HepG2 (cell line): ENCODE data around the gene C10orf143. TPM values are rescaled to one million over a fixed set of nuclear protein-coding genes. Genes with fewer than 3 reads are reported as not detected.

Source experiments
- CAMTA2 ChIP-seq: sonication (generic); formaldehyde crosslinking; IDR thresholded peaks from 2 replicates; pipeline ENCODE4 v1.4.0; 2020; ENCODE audit warnings: mild to moderate bottlenecking, missing genetic modification reagents, borderline replicate concordance
- FOXC1 ChIP-seq: sonication (generic); formaldehyde crosslinking; IDR thresholded peaks from 2 replicates; pipeline ENCODE4 v1.8.0; 2022; ENCODE audit warnings: mild to moderate bottlenecking, missing genetic modification reagents, borderline replicate concordance
- HIVEP1 ChIP-seq: sonication (generic); formaldehyde crosslinking; IDR thresholded peaks from 2 replicates; pipeline ENCODE4 v1.4.0; 2020; ENCODE audit warnings: mild to moderate bottlenecking, missing genetic modification reagents
- NKX3-1 ChIP-seq: sonication (generic); formaldehyde crosslinking; IDR thresholded peaks from 2 replicates; pipeline ENCODE4 v1.5.0; 2020; ENCODE audit warnings: missing genetic modification reagents
- NR1H2 ChIP-seq: sonication (generic); formaldehyde crosslinking; IDR thresholded peaks from 2 replicates; pipeline ENCODE4 v1.8.1; 2022; ENCODE audit warnings: low read depth, missing genetic modification reagents, borderline replicate concordance
- SETDB1 ChIP-seq: sonication (generic); formaldehyde crosslinking; IDR thresholded peaks from 2 replicates; pipeline ENCODE4 v1.5.1; 2020; ENCODE audit warnings: missing genetic modification reagents, mild to moderate bottlenecking, borderline replicate concordance
- ZFP36L1 ChIP-seq: sonication (generic); formaldehyde crosslinking; IDR thresholded peaks from 2 replicates; pipeline ENCODE4 v1.8.0; 2022; ENCODE audit warnings: mild to moderate bottlenecking, missing genetic modification reagents, moderate library complexity
- ZNF563 ChIP-seq: sonication (generic); formaldehyde crosslinking; IDR thresholded peaks from 2 replicates; pipeline ENCODE4 v1.8.0; 2022; ENCODE audit warnings: mild to moderate bottlenecking, moderate library complexity, missing genetic modification reagents
- ZNF713 ChIP-seq: sonication (generic); formaldehyde crosslinking; IDR thresholded peaks from 2 replicates; pipeline ENCODE4 v1.4.0; 2020; ENCODE audit warnings: mild to moderate bottlenecking, missing genetic modification reagents
- polyA plus RNA-seq, 8 experiments: library from polyadenylated mRNA; depleted of rRNA in 3 of 8; stranded (reverse) in 7 of 8; unstranded in 1 of 8; fragments of >200 nt; fragmentation: Illumina TruSeq in 4 of 8; extraction: Trizol in 4 of 8; gene quantifications; 2 replicates each; pipeline versions ENCODE4 v1.2.1 to v1.2.3, GENCODE V29; 2011 to 2016; ENCODE audit warnings: low read depth in 4 of 8, missing spikeins in 1 of 8, mixed read lengths in 1 of 8; ENCODE audit not compliant: insufficient read depth in 1 of 8
- total RNA-seq, 5 experiments: library from RNA; depleted of rRNA; stranded (reverse); fragments of >200 nt; fragmentation: Illumina TruSeq; extraction: Trizol; gene quantifications; 2 replicates each; pipeline ENCODE4 v1.2.3, GENCODE V29; 2016; ENCODE audit warnings: low read depth in 1 of 5
- TF ChIP-seq, protein P1 (sequence below): sonication (generic); formaldehyde crosslinking; IDR thresholded peaks from 2 replicates; pipeline ENCODE4 v1.5.1; 2020; ENCODE audit warnings: missing genetic modification reagents, mild to moderate bottlenecking, borderline replicate concordance
- TF ChIP-seq, protein P2 (sequence below): sonication (generic); formaldehyde crosslinking; IDR thresholded peaks from 2 replicates; pipeline ENCODE4 v1.4.0; 2020; ENCODE audit warnings: mild to moderate bottlenecking, missing genetic modification reagents, borderline replicate concordance
- TF ChIP-seq, protein P3 (sequence below): sonication (generic); formaldehyde crosslinking; IDR thresholded peaks from 2 replicates; pipeline ENCODE4 v1.5.1; 2020; ENCODE audit warnings: missing genetic modification reagents, mild to moderate bottlenecking, borderline replicate concordance

The C10orf143 gene
- total and polyA plus RNA-seq, 2 of the 13 experiments (the other 11 are each of a cell fraction or from before 2014, with no cell fraction given) = 0.21 to 0.91 TPM

DNA sequence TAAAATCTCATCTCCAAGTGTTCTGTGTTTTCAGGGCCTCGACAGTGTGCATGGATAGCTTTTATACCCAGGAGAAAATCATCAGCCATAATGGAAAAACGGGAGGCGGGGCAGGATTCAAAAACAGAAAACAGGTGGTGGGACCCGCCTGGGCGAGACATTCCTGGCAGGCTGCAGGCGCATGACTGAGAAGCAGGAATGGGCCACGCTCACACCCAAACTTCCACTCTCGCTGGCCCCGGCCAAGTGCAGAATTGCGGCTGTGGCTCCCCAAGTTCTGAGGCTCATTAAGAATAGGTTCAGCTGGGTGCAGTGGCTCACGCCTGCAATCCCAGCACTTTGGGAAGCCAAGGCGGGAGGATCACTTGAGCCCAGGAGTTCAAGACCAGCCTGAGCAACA, 60.6 kb downstream of the C10orf143 start (continued):
- TF ChIP-seq, protein P1, sequence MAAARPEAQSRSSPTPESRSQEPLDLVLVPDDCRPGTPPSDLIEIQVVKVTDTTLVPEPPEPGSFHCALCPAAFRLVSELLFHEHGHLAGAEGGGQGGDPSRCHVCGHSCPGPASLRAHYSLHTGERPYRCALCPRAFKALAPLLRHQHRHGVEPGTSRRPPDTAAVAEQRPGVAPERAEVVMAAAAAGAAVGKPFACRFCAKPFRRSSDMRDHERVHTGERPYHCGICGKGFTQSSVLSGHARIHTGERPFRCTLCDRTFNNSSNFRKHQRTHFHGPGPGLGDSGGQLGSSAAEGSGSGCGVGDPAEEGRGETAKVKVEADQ (CRISPR knock-in tag) = no peak
- TF ChIP-seq, protein P2, sequence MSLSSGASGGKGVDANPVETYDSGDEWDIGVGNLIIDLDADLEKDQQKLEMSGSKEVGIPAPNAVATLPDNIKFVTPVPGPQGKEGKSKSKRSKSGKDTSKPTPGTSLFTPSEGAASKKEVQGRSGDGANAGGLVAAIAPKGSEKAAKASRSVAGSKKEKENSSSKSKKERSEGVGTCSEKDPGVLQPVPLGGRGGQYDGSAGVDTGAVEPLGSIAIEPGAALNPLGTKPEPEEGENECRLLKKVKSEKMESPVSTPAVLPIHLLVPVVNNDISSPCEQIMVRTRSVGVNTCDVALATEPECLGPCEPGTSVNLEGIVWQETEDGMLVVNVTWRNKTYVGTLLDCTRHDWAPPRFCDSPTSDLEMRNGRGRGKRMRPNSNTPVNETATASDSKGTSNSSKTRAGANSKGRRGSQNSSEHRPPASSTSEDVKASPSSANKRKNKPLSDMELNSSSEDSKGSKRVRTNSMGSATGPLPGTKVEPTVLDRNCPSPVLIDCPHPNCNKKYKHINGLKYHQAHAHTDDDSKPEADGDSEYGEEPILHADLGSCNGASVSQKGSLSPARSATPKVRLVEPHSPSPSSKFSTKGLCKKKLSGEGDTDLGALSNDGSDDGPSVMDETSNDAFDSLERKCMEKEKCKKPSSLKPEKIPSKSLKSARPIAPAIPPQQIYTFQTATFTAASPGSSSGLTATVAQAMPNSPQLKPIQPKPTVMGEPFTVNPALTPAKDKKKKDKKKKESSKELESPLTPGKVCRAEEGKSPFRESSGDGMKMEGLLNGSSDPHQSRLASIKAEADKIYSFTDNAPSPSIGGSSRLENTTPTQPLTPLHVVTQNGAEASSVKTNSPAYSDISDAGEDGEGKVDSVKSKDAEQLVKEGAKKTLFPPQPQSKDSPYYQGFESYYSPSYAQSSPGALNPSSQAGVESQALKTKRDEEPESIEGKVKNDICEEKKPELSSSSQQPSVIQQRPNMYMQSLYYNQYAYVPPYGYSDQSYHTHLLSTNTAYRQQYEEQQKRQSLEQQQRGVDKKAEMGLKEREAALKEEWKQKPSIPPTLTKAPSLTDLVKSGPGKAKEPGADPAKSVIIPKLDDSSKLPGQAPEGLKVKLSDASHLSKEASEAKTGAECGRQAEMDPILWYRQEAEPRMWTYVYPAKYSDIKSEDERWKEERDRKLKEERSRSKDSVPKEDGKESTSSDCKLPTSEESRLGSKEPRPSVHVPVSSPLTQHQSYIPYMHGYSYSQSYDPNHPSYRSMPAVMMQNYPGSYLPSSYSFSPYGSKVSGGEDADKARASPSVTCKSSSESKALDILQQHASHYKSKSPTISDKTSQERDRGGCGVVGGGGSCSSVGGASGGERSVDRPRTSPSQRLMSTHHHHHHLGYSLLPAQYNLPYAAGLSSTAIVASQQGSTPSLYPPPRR = no peak
- TF ChIP-seq HIVEP1 (CRISPR knock-in tag) = no peak
- no peak for TF ChIP-seq ZNF713 (CRISPR knock-in tag)
- TF ChIP-seq ZNF563 (CRISPR knock-in tag) = no peak
- TF ChIP-seq, protein P3, sequence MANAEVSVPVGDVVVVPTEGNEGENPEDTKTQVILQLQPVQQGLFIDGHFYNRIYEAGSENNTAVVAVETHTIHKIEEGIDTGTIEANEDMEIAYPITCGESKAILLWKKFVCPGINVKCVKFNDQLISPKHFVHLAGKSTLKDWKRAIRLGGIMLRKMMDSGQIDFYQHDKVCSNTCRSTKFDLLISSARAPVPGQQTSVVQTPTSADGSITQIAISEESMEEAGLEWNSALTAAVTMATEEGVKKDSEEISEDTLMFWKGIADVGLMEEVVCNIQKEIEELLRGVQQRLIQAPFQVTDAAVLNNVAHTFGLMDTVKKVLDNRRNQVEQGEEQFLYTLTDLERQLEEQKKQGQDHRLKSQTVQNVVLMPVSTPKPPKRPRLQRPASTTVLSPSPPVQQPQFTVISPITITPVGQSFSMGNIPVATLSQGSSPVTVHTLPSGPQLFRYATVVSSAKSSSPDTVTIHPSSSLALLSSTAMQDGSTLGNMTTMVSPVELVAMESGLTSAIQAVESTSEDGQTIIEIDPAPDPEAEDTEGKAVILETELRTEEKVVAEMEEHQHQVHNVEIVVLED (CRISPR knock-in tag) = no peak
- TF ChIP-seq CAMTA2 (CRISPR knock-in tag) = no peak
- TF ChIP-seq NR1H2 (CRISPR knock-in tag) = no peak
- TF ChIP-seq FOXC1 (CRISPR knock-in tag) = no peak
- TF ChIP-seq SETDB1 = no peak
- TF ChIP-seq ZFP36L1 (CRISPR knock-in tag) = no peak
- TF ChIP-seq NKX3-1 (CRISPR knock-in tag) = no peak
